Fibroblast of skin of right quadriceps (primary cell): ENCODE data around the gene FAIM2.
"Not testable (repeated sequence)": the region's sequence is repeated elsewhere in the genome, so short reads cannot be mapped to it uniquely, and the experiment has no call there.

Source experiments
- DNase-seq: peaks from one replicate; pipeline ENCODE4 v3.0.0-alpha.2; 2013

The FAIM2 gene

GRCh38 chr12:49893753-49894750, 9.6 kb downstream of the FAIM2 start:
- DNase-seq = peak; percentile 32

GRCh38 chr12:49892732-49893317, 10.9 kb downstream of the FAIM2 start:
- DNase-seq = no peak

- DNase-seq = no peak
These were observed 11.5 kb downstream of the FAIM2 start for GRCh38 chr12:49892084-49892731.

GRCh38 chr12:49891476-49891875, 12.2 kb downstream of the FAIM2 start:
- no peak for DNase-seq

GRCh38 chr12:49891012-49891411, 12.7 kb downstream of the FAIM2 start:
- no peak for DNase-seq

- DNase-seq = no peak
These were observed 13.6 kb downstream of the FAIM2 start for GRCh38 chr12:49890096-49890461.

- no peak for DNase-seq
These were observed 14.2 kb downstream of the FAIM2 start for GRCh38 chr12:49889361-49890095.

- DNase-seq = no peak
These were observed 15.1 kb downstream of the FAIM2 start for GRCh38 chr12:49888461-49889151.

GRCh38 chr12:49887536-49888401, 15.9 kb downstream of the FAIM2 start:
- DNase-seq = no peak

- DNase-seq = no peak
These were observed 16.6 kb downstream of the FAIM2 start for GRCh38 chr12:49887091-49887490.

GRCh38 chr12:49885663-49886461, 17.8 kb downstream of the FAIM2 start:
- no peak for DNase-seq

- no peak for DNase-seq
These were observed 18.6 kb downstream of the FAIM2 start for GRCh38 chr12:49885118-49885517.

GRCh38 chr12:49882851-49883464, 20.7 kb downstream of the FAIM2 start:
- no peak for DNase-seq

- no peak for DNase-seq
These were observed 21.4 kb downstream of the FAIM2 start for GRCh38 chr12:49882248-49882850.

GRCh38 chr12:49881415-49882247, 22.1 kb downstream of the FAIM2 start:
- DNase-seq = no peak

- no peak for DNase-seq
These were observed 22.8 kb downstream of the FAIM2 start for GRCh38 chr12:49880756-49881414.

- not testable (repeated sequence) for DNase-seq
These were observed 24.6 kb downstream of the FAIM2 start for GRCh38 chr12:49879065-49879464.

- DNase-seq = no peak
These were observed 25.7 kb downstream of the FAIM2 start for GRCh38 chr12:49878021-49878420.
